Measurements from ENCODE around the gene XBP1. TPM values are rescaled to one million over a fixed set of nuclear protein-coding genes. Genes with fewer than 3 reads are reported as not detected.
A peak's percentile ranks its signal among the peaks of the same experiment; 100 is the strongest.

The XBP1 gene
- total RNA-seq, 2 donors from 2014 or later: 146 to 156 TPM

DNA sequence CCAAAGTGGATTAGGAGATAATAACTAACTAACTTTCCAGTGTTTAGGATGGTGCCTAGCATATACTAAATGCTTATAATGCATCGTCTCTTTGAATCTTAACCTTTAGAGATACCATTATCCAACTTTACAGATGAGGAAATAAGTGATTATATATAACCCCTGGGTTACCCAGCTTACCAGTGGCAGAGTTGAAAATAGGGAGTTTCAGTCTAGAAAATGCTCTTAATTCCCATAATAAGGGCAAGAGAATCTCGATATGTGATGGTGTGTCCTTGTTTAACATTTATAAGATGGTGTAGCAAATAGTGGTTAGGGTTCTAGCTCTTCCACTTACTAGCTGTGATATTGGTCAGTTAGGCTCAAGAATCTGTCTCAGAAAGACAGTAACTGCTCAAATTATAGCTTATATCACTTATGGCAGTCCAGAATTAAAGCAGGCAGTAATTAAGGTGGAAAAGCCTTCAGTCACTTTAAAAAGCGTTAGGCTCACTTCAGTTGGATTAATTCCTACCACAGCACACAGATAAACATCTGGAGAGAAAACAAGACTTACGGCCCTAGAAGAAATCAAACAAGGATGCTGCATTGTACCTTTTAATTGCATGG is 6.3 kb downstream of the XBP1 start:
- no peak for DNase-seq
- H3K36me3 Mint-ChIP-seq (ENCODE audit: low read depth): peaks cover 4% of the 10 kb centered on the region
- no peak for ATAC-seq
- no peaks in the 10 kb centered on the region for H3K9me3 ChIP-seq (ENCODE audit: control insufficient read depth, low read length, poor library complexity, severe bottlenecking)
- no peak overlapping the region for H3K4me3 Mint-ChIP-seq
- H3K27me3 Mint-ChIP-seq: no peaks in the 10 kb centered on the region
- H3K4me1 Mint-ChIP-seq: peaks cover 48% of the 10 kb centered on the region
- peak overlapping the region; percentile 100 for H3K27ac Mint-ChIP-seq

GRCh38 chr22:28792491-28793383 is 7.6 kb downstream of the XBP1 start:
- peaks cover 3% of the 10 kb centered on the region for H3K36me3 Mint-ChIP-seq (ENCODE audit: low read depth)
- H3K4me1 Mint-ChIP-seq: peaks cover 46% of the 10 kb centered on the region
- H3K4me3 Mint-ChIP-seq: peak overlapping the region; percentile 39
- DNase-seq (no peak), ATAC-seq (peak; percentile 44)
- no peaks in the 10 kb centered on the region for H3K27me3 Mint-ChIP-seq
- H3K9me3 ChIP-seq (ENCODE audit: control insufficient read depth, low read length, poor library complexity, severe bottlenecking): no peaks in the 10 kb centered on the region
- H3K27ac Mint-ChIP-seq: peak overlapping the region; percentile 81

GRCh38 chr22:28791841-28792490 is 8.4 kb downstream of the XBP1 start:
- Mint-ChIP-seq H3K27ac (peak overlapping the region; percentile 81), H3K4me1 (peaks cover 43% of the 10 kb centered on the region), H3K36me3 (ENCODE audit: low read depth) (peaks cover 3% of the 10 kb centered on the region), H3K27me3 (no peaks in the 10 kb centered on the region), H3K4me3 (peak overlapping the region; percentile 39)
- ATAC-seq (peak; percentile 49), DNase-seq (no peak)
- H3K9me3 ChIP-seq (ENCODE audit: control insufficient read depth, low read length, poor library complexity, severe bottlenecking): no peaks in the 10 kb centered on the region

- Mint-ChIP-seq H3K27ac (peak overlapping the region; percentile 39), H3K4me3 (no peak overlapping the region), H3K36me3 (ENCODE audit: low read depth) (peaks cover 3% of the 10 kb centered on the region), H3K27me3 (no peaks in the 10 kb centered on the region), H3K4me1 (peaks cover 39% of the 10 kb centered on the region)
- H3K9me3 ChIP-seq (ENCODE audit: control insufficient read depth, low read length, poor library complexity, severe bottlenecking): no peaks in the 10 kb centered on the region
- ATAC-seq (no peak), DNase-seq (no peak)
These were observed 9.2 kb downstream of the XBP1 start for GRCh38 chr22:28791124-28791523.

GRCh38 chr22:28788601-28789000 is 11.8 kb downstream of the XBP1 start:
- no peak overlapping the region for H3K4me3 Mint-ChIP-seq

DNA sequence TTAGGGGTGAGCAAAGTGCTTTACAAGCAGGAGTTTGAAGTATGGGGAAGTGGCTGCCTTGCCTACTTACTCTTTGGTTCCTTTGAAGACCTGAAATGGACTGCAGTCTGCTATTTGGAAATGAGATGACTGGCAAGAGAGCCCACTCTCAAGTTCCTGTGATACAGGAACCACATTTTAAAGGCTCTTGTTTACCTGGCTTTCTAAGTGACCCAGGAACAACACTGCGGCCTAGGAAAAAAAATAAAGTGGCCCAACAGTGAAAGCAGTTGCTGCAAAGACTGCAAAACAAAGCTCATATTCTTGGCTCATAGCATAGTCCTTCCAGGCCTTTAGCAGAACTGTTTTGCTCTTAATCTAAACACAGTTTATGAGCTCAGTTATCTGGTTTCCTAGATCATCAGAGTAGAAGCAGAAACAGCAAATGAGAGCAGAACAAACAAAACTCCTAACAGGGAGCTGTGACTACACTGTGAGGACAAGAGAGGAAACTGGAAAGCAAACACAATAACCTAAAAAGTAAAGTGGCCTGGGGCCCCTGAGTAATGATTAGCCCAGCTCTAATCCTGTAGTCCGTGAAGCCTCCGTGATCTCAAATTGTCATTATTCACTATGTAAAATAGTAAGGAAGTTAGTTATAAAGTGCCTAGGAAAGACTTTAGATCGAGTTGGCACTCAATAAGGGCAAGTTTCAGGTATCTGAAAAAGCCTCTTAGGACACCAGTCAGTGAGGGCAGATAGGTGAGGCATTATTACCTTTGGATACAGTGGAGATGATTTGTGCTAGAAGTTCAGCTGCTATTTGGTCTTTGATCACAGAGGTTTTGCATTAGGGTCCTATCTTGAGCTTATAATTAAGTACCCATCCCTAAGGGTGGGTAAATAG is 16.3 kb downstream of the XBP1 start:
- ATAC-seq: no peak
- no peak for DNase-seq
- peaks cover 4% of the 10 kb centered on the region for H3K36me3 Mint-ChIP-seq (ENCODE audit: low read depth)
- H3K9me3 ChIP-seq (ENCODE audit: control insufficient read depth, low read length, poor library complexity, severe bottlenecking): no peaks in the 10 kb centered on the region
- no peak overlapping the region for H3K27ac Mint-ChIP-seq
- no peaks in the 10 kb centered on the region for H3K27me3 Mint-ChIP-seq
- no peak overlapping the region for H3K4me3 Mint-ChIP-seq
- peaks cover 11% of the 10 kb centered on the region for H3K4me1 Mint-ChIP-seq

More at GRCh38 chr22:28788601-28789000, 11.8 kb downstream of the XBP1 start:
- Mint-ChIP-seq H3K4me1 (peaks cover 28% of the 10 kb centered on the region), H3K36me3 (ENCODE audit: low read depth) (peaks cover 4% of the 10 kb centered on the region), H3K27ac (no peak overlapping the region), H3K27me3 (no peaks in the 10 kb centered on the region)
- H3K9me3 ChIP-seq (ENCODE audit: control insufficient read depth, low read length, poor library complexity, severe bottlenecking): no peaks in the 10 kb centered on the region
- DNase-seq (no peak), ATAC-seq (no peak)

- Mint-ChIP-seq H3K36me3 (ENCODE audit: low read depth) (peaks cover 4% of the 10 kb centered on the region), H3K27ac (no peak overlapping the region), H3K4me1 (peaks cover 16% of the 10 kb centered on the region)
These were observed 20.1 kb downstream of the XBP1 start for GRCh38 chr22:28780296-28780695.

GRCh38 chr22:28779833-28780232 is 20.5 kb downstream of the XBP1 start:
- no peaks in the 10 kb centered on the region for H3K27me3 Mint-ChIP-seq
- no peak overlapping the region for H3K27ac Mint-ChIP-seq
- no peak overlapping the region for H3K4me3 Mint-ChIP-seq
- peaks cover 4% of the 10 kb centered on the region for H3K36me3 Mint-ChIP-seq (ENCODE audit: low read depth)
- ATAC-seq (no peak), DNase-seq (no peak)
- H3K9me3 ChIP-seq (ENCODE audit: control insufficient read depth, low read length, poor library complexity, severe bottlenecking): no peaks in the 10 kb centered on the region
- peaks cover 14% of the 10 kb centered on the region for H3K4me1 Mint-ChIP-seq

More at GRCh38 chr22:28780296-28780695, 20.1 kb downstream of the XBP1 start:
- no peak overlapping the region for H3K4me3 Mint-ChIP-seq
- ATAC-seq (no peak), DNase-seq (no peak)
- H3K9me3 ChIP-seq (ENCODE audit: control insufficient read depth, low read length, poor library complexity, severe bottlenecking): no peaks in the 10 kb centered on the region
- H3K27me3 Mint-ChIP-seq: no peaks in the 10 kb centered on the region

GRCh38 chr22:28774378-28774777 is 26.0 kb downstream of the XBP1 start:
- H3K9me3 ChIP-seq (ENCODE audit: control insufficient read depth, low read length, poor library complexity, severe bottlenecking): no peaks in the 10 kb centered on the region
- peak overlapping the region; percentile 80 for H3K4me3 Mint-ChIP-seq
- no peaks in the 10 kb centered on the region for H3K27me3 Mint-ChIP-seq
- peak overlapping the region; percentile 93 for H3K27ac Mint-ChIP-seq
- H3K36me3 Mint-ChIP-seq (ENCODE audit: low read depth): peaks cover 8% of the 10 kb centered on the region
- H3K4me1 Mint-ChIP-seq: peaks cover 17% of the 10 kb centered on the region
- no peak for DNase-seq
- no peak for ATAC-seq

GRCh38 chr22:28773461-28773867 is 26.9 kb downstream of the XBP1 start:
- no peaks in the 10 kb centered on the region for H3K9me3 ChIP-seq (ENCODE audit: control insufficient read depth, low read length, poor library complexity, severe bottlenecking)
- H3K4me3 Mint-ChIP-seq: peak overlapping the region; percentile 98
- H3K36me3 Mint-ChIP-seq (ENCODE audit: low read depth): peaks cover 8% of the 10 kb centered on the region
- ATAC-seq (no peak), DNase-seq (no peak)
- H3K4me1 Mint-ChIP-seq: peaks cover 17% of the 10 kb centered on the region
- no peaks in the 10 kb centered on the region for H3K27me3 Mint-ChIP-seq
- peak overlapping the region; percentile 93 for H3K27ac Mint-ChIP-seq

DNA sequence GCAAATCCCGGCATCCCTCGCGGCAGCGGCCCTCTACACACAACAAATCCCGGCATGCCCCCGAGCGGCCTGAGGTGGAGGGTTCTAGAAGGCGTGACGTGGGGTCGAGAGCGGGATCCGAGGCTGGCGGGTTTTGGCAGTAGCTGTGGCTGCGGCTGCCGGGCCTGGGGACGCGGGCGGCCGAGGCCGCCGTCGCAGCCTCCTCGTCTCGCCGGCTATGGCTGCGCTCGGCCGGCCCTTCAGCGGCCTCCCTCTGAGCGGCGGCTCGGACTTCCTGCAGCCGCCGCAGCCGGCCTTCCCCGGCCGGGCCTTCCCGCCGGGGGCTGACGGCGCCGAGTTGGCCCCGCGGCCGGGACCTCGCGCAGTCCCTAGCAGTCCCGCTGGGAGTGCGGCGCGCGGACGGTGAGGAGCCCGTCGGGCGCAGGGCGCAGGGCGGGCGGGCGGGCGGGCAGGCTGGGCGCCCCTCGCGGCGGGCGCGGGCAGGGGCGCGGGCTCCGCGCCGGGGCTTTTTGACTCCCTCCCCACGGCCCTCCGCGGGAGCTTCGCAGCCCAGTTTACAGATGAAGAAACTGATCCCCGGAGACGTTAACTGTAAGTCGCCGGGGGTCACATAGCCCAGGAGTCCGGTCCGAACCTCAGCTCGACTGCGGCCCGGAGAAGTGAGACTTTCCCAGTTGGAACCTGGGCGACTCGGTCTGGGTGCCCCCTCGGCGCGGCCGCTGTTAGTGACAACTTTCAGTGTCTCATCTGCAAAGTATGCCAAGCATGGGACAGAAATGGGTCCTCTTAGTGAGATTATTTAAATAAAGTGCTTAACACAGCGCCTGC is 27.5 kb downstream of the XBP1 start, which contains the start of gene CCDC117:
TSS of gene CCDC117 (plus strand) at position 63 of the 828 bp plus-strand sequence. CDS start at position 218, 155 bp downstream.
- DNase-seq (peak; percentile 85 to 87 (median 85)), ATAC-seq (peak; percentile 95)
- Mint-ChIP-seq H3K4me1 (peaks cover 16% of the 10 kb centered on the region), H3K27me3 (no peaks in the 10 kb centered on the region), H3K4me3 (peak within 1 kb of the TSS; percentile 98), H3K27ac (peak within 1 kb of the TSS; percentile 93), H3K36me3 (ENCODE audit: low read depth) (peaks cover 8% of the 10 kb centered on the region)
- no peaks in the 10 kb centered on the region for H3K9me3 ChIP-seq (ENCODE audit: control insufficient read depth, low read length, poor library complexity, severe bottlenecking)

Measured in T-helper 17 cell (primary cell).